ENCODE results near the gene GNAS-AS1. TPM values are rescaled to one million over a fixed set of nuclear protein-coding genes. Genes with fewer than 3 reads are reported as not detected.

GNAS-AS1 gene
- total RNA-seq (2014; rRNA removed; shearing (Covaris generic)) (12.1 and 15.0 TPM in 2 replicates), polyA plus RNA-seq (2016; fragmentation: Nextera tagmentation; extraction: Ambion mirVana) (11.3 and 12.3 TPM in 2 replicates)
- long read RNA-seq, partial matches to known transcripts: 0 of 9 reads
- long read RNA-seq, other reads (novel, unspliced or antisense): 9 of 9 reads

DNA sequence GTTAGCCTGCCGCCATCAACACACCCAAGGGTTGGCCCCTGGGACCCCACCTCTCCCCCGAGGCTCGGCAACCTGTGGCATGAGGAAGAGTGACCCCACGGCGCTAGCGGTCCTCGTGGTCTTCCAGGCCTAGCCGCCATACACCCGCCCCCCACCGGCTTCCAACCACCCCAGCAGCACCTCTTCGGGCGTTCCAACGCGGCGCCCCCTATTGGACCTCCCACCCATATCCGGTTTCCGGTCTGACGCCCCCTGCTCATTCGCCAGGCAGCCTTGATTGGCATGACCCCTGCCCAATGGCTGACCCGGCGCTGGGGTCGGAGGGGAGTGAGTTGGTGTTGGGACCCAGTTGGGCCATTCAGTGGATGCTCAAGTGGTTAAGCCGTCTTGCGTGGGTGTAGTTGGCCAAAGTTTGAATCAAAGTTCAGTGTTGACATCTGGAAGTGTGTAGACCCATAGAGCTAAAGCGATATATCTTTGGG lies at the start of gene GNAS-AS1:
GNAS-AS1 (minus strand) TSS at position 210 of the 482 bp plus-strand sequence.
- Mint-ChIP-seq H3K9me3 (no peaks in the 10 kb centered on the region; the same call in 2 of the 3 replicates), H3K27me3 (ENCODE audit: insufficient read depth, low read depth, poor library complexity) (peaks cover 51% of the 10 kb centered on the region), H3K27ac (peak within 1 kb of the TSS; percentile 90), H3K36me3 (ENCODE audit: low read depth) (peaks cover 66% of the 10 kb centered on the region), H3K4me1 (peaks cover 64% of the 10 kb centered on the region), H3K4me3 (peak within 1 kb of the TSS; percentile 83)
- no peaks in the 10 kb centered on the region for H3K9me2 ChIP-seq (ENCODE audit: insufficient read depth)
- H4K20me1 ChIP-seq (replicated peaks; ENCODE audit: insufficient read depth): peaks cover 13% of the 10 kb centered on the region
- ATAC-seq: peak; percentile 63
- TF ChIP-seq, protein P1, sequence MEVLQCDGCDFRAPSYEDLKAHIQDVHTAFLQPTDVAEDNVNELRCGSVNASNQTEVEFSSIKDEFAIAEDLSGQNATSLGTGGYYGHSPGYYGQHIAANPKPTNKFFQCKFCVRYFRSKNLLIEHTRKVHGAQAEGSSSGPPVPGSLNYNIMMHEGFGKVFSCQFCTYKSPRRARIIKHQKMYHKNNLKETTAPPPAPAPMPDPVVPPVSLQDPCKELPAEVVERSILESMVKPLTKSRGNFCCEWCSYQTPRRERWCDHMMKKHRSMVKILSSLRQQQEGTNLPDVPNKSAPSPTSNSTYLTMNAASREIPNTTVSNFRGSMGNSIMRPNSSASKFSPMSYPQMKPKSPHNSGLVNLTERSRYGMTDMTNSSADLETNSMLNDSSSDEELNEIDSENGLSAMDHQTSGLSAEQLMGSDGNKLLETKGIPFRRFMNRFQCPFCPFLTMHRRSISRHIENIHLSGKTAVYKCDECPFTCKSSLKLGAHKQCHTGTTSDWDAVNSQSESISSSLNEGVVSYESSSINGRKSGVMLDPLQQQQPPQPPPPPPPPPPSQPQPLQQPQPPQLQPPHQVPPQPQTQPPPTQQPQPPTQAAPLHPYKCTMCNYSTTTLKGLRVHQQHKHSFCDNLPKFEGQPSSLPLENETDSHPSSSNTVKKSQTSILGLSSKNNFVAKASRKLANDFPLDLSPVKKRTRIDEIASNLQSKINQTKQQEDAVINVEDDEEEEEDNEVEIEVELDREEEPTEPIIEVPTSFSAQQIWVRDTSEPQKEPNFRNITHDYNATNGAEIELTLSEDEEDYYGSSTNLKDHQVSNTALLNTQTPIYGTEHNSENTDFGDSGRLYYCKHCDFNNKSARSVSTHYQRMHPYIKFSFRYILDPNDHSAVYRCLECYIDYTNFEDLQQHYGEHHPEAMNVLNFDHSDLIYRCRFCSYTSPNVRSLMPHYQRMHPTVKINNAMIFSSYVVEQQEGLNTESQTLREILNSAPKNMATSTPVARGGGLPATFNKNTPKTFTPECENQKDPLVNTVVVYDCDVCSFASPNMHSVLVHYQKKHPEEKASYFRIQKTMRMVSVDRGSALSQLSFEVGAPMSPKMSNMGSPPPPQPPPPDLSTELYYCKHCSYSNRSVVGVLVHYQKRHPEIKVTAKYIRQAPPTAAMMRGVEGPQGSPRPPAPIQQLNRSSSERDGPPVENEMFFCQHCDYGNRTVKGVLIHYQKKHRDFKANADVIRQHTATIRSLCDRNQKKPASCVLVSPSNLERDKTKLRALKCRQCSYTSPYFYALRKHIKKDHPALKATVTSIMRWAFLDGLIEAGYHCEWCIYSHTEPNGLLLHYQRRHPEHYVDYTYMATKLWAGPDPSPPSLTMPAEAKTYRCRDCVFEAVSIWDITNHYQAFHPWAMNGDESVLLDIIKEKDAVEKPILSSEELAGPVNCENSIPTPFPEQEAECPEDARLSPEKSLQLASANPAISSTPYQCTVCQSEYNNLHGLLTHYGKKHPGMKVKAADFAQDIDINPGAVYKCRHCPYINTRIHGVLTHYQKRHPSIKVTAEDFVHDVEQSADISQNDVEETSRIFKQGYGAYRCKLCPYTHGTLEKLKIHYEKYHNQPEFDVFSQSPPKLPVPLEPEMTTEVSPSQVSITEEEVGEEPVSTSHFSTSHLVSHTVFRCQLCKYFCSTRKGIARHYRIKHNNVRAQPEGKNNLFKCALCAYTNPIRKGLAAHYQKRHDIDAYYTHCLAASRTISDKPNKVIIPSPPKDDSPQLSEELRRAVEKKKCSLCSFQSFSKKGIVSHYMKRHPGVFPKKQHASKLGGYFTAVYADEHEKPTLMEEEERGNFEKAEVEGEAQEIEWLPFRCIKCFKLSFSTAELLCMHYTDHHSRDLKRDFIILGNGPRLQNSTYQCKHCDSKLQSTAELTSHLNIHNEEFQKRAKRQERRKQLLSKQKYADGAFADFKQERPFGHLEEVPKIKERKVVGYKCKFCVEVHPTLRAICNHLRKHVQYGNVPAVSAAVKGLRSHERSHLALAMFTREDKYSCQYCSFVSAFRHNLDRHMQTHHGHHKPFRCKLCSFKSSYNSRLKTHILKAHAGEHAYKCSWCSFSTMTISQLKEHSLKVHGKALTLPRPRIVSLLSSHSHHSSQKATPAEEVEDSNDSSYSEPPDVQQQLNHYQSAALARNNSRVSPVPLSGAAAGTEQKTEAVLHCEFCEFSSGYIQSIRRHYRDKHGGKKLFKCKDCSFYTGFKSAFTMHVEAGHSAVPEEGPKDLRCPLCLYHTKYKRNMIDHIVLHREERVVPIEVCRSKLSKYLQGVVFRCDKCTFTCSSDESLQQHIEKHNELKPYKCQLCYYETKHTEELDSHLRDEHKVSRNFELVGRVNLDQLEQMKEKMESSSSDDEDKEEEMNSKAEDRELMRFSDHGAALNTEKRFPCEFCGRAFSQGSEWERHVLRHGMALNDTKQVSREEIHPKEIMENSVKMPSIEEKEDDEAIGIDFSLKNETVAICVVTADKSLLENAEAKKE (CRISPR knock-in tag; IDR thresholded peaks at IDR 0.05): no peak
- TF ChIP-seq, protein P2, sequence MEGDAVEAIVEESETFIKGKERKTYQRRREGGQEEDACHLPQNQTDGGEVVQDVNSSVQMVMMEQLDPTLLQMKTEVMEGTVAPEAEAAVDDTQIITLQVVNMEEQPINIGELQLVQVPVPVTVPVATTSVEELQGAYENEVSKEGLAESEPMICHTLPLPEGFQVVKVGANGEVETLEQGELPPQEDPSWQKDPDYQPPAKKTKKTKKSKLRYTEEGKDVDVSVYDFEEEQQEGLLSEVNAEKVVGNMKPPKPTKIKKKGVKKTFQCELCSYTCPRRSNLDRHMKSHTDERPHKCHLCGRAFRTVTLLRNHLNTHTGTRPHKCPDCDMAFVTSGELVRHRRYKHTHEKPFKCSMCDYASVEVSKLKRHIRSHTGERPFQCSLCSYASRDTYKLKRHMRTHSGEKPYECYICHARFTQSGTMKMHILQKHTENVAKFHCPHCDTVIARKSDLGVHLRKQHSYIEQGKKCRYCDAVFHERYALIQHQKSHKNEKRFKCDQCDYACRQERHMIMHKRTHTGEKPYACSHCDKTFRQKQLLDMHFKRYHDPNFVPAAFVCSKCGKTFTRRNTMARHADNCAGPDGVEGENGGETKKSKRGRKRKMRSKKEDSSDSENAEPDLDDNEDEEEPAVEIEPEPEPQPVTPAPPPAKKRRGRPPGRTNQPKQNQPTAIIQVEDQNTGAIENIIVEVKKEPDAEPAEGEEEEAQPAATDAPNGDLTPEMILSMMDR (conservative IDR thresholded peaks at IDR 0.05; ENCODE audit: low read depth in 2 of 2): peak in 1 of 2 experiments; percentile 20; a peak in 1 of 4 replicates
- peak; percentile 75 for TF ChIP-seq POLR2AphosphoS5 (IDR thresholded peaks at IDR 0.05; ENCODE audit: low read depth)
- peaks cover 39% of the 10 kb centered on the region for H3K4me1 ChIP-seq (ENCODE audit: insufficient read depth)
- H3K36me3 ChIP-seq (ENCODE audit: insufficient read depth): 0 out of 2 replicates have a peak, but pooled peaks cover 6% of the 10 kb centered on the region
- DNase-seq (ENCODE audit: low spot score): peak; percentile 95
- H3K27me3 ChIP-seq (ENCODE audit: insufficient read depth): peaks cover 43% of the 10 kb centered on the region
- H3K27ac ChIP-seq (ENCODE audit: low read depth): peak within 1 kb of the TSS; percentile 78
- peak within 1 kb of the TSS; percentile 90 for H3K4me3 ChIP-seq
- H2AFZ ChIP-seq: peak within 1 kb of the TSS; percentile 89
- peaks cover 12% of the 10 kb centered on the region; the same call in 1 of the 2 replicates for H3F3A ChIP-seq (replicated peaks; ENCODE audit: low read depth)
- peaks cover 78% of the 10 kb centered on the region for H3K79me2 ChIP-seq (replicated peaks; ENCODE audit: insufficient read depth)
- peak within 1 kb of the TSS; percentile 86 for H3K4me2 ChIP-seq
